Fibroblast of mammary gland (primary cell): Measurements from ENCODE around the gene AIG1.
A peak's percentile ranks its signal among the peaks of the same experiment; 100 is the strongest.

ENCODE experiments used
- DNase-seq: peaks from one replicate; pipeline ENCODE4 v3.0.0-alpha.2; 2010; ENCODE audit warnings: low read depth
- H3K4me3 ChIP-seq: 2 replicates; pipeline ENCODE4 v1.5.1; 2011; ENCODE audit warnings: low read depth, mild to moderate bottlenecking, low read length, moderate library complexity; ENCODE audit not compliant: control insufficient read depth
- CTCF ChIP-seq: conservative IDR thresholded peaks from 2 replicates; pipeline ENCODE4 v1.5.1; 2011; ENCODE audit warnings: low read depth, low read length, inconsistent platforms; ENCODE audit not compliant: control insufficient read depth, insufficient read depth

Gene AIG1

GRCh38 chr6:143199291-143199690, 138.6 kb downstream of the AIG1 start:
- H3K4me3 ChIP-seq = no peak overlapping the region
- DNase-seq = no peak
- TF ChIP-seq CTCF = no peak

GRCh38 chr6:143200167-143200770, 139.6 kb downstream of the AIG1 start:
- H3K4me3 ChIP-seq = no peak overlapping the region
- no peak for TF ChIP-seq CTCF
- peak; percentile 27 for DNase-seq

GRCh38 chr6:143204045-143204444, 143.4 kb downstream of the AIG1 start:
- no peak overlapping the region for H3K4me3 ChIP-seq
- TF ChIP-seq CTCF = no peak
- DNase-seq = no peak

GRCh38 chr6:143205131-143205535, 144.4 kb downstream of the AIG1 start:
- TF ChIP-seq CTCF = no peak
- no peak for DNase-seq

GRCh38 chr6:143205585-143205984, 144.9 kb downstream of the AIG1 start:
- no peak overlapping the region for H3K4me3 ChIP-seq
- no peak for TF ChIP-seq CTCF
- DNase-seq = peak; percentile 14

More at GRCh38 chr6:143205131-143205535, 144.4 kb downstream of the AIG1 start:
- H3K4me3 ChIP-seq = no peak overlapping the region

GRCh38 chr6:143205991-143206390, 145.3 kb downstream of the AIG1 start:
- peak; percentile 46 for DNase-seq
- no peak overlapping the region for H3K4me3 ChIP-seq
- TF ChIP-seq CTCF = no peak

GRCh38 chr6:143206550-143206949, 145.9 kb downstream of the AIG1 start:
- no peak for TF ChIP-seq CTCF
- no peak for DNase-seq
- H3K4me3 ChIP-seq = no peak overlapping the region
